Suprapubic skin (tissue), 4 donors: ENCODE data around the gene NME7. TPM values are rescaled to one million over a fixed set of nuclear protein-coding genes. Genes with fewer than 3 reads are reported as not detected.

Experiments
- DNase-seq, 2 donors: peaks; one replicate each; pipeline ENCODE4 v3.0.0-alpha.2; 2019; ENCODE audit warnings: low spot score in 2 of 2
- H3K27ac ChIP-seq: fragments of 200-600 bp; sonication (generic); one replicate; pipeline ENCODE4 v1.5.1; 2019
- H3K27me3 ChIP-seq: fragments of 200-600 bp; sonication (generic); one replicate; pipeline ENCODE4 v1.5.1; 2019
- H3K36me3 ChIP-seq: fragments of 200-600 bp; sonication (generic); one replicate; pipeline ENCODE4 v1.5.1; 2019
- H3K4me1 ChIP-seq: fragments of 200-600 bp; sonication (generic); one replicate; pipeline ENCODE4 v1.5.1; 2019
- H3K4me3 ChIP-seq: fragments of 200-600 bp; sonication (generic); one replicate; pipeline ENCODE4 v1.5.1; 2019; ENCODE audit warnings: mild to moderate bottlenecking
- H3K9me3 ChIP-seq: fragments of 200-600 bp; sonication (generic); one replicate; pipeline ENCODE4 v1.5.1; 2019
- CTCF ChIP-seq, 2 donors: fragments of 200-600 bp in 1 of 2; fragments of 450-650 bp in 1 of 2; sonication (generic) in 1 of 2; IDR thresholded peaks; one replicate each; pipeline ENCODE4 v1.5.1; 2016 to 2019; ENCODE audit warnings: antibody characterized with exemption in 2 of 2, mild to moderate bottlenecking in 1 of 2, moderate library complexity in 1 of 2
- EP300 ChIP-seq: sonication (generic); formaldehyde crosslinking; IDR thresholded peaks from one replicate; pipeline ENCODE4 v1.6.1; 2017; ENCODE audit warnings: antibody characterized with exemption
- POLR2A ChIP-seq, 2 donors: fragments of 450-650 bp; IDR thresholded peaks; one replicate each; pipeline ENCODE4 v1.6.1; 2017; ENCODE audit warnings: antibody characterized with exemption in 2 of 2, mild to moderate bottlenecking in 2 of 2, moderate library complexity in 2 of 2
- POLR2AphosphoS5 ChIP-seq, 3 donors: sonication (generic); formaldehyde crosslinking; IDR thresholded peaks; one replicate each; pipeline ENCODE4 v1.6.1; 2017; ENCODE audit warnings: antibody characterized with exemption in 3 of 3
- WGBS: methylation state at CpG from one replicate; pipeline ENCODE4 v1.1.5; 2018; 5-methylcytosine and 5-hydroxymethylcytosine counted together
- total RNA-seq, 4 donors: library from RNA; depleted of rRNA; stranded (reverse); fragments of >200 nt; gene quantifications; one replicate each; pipeline ENCODE4 v1.1.0, GENCODE V29; 2016

NME7 gene
- total RNA-seq, 4 donors from 2014 or later, result 9.5 to 13.9 (median 11.7) TPM

GRCh38 chr1:169099561-169099960 is 268.0 kb downstream of the NME7 start:
- H3K9me3 ChIP-seq, result no peaks in the 10 kb centered on the region
- no peak for TF ChIP-seq EP300
- no peak for TF ChIP-seq POLR2A (IDR thresholded peaks at IDR 0.05)
- TF ChIP-seq CTCF (IDR thresholded peaks at IDR 0.05), result no peak
- no peak for TF ChIP-seq POLR2AphosphoS5 (IDR thresholded peaks at IDR 0.05)
- no peaks in the 10 kb centered on the region for H3K36me3 ChIP-seq
- H3K27me3 ChIP-seq, result no peaks in the 10 kb centered on the region
- H3K4me1 ChIP-seq, result peaks cover 21% of the 10 kb centered on the region
- no peak overlapping the region for H3K27ac ChIP-seq
- no peak overlapping the region for H3K4me3 ChIP-seq
- 79% methylated on average over 2 of the region's 2 CpGs for WGBS
- DNase-seq, result no peak

- DNase-seq, result no peak
- H3K4me1 ChIP-seq, result peaks cover 16% of the 10 kb centered on the region
- no peak overlapping the region for H3K27ac ChIP-seq
- 86% methylated on average over 1 of the region's 1 CpG for whole genome bisulfite sequencing
- H3K27me3 ChIP-seq, result no peaks in the 10 kb centered on the region
- H3K4me3 ChIP-seq, result no peak overlapping the region
- no peaks in the 10 kb centered on the region for H3K9me3 ChIP-seq
- no peaks in the 10 kb centered on the region for H3K36me3 ChIP-seq
- no peak for TF ChIP-seq POLR2AphosphoS5 (IDR thresholded peaks at IDR 0.05)
- TF ChIP-seq CTCF (IDR thresholded peaks at IDR 0.05), result no peak
- TF ChIP-seq POLR2A (IDR thresholded peaks at IDR 0.05), result no peak
- no peak for TF ChIP-seq EP300
These were observed 269.2 kb downstream of the NME7 start for GRCh38 chr1:169098380-169098779.

GRCh38 chr1:169094897-169095569 is 272.6 kb downstream of the NME7 start:
- 55% methylated on average over 4 of the region's 4 CpGs for WGBS

GRCh38 chr1:169092399-169092798 is 275.2 kb downstream of the NME7 start:
- peaks cover 3% of the 10 kb centered on the region for H3K4me1 ChIP-seq
- H3K36me3 ChIP-seq, result no peaks in the 10 kb centered on the region
- no peak for TF ChIP-seq POLR2AphosphoS5 (IDR thresholded peaks at IDR 0.05)
- TF ChIP-seq CTCF (IDR thresholded peaks at IDR 0.05), result no peak
- TF ChIP-seq POLR2A (IDR thresholded peaks at IDR 0.05), result no peak
- no peak for TF ChIP-seq EP300
- no peak overlapping the region for H3K27ac ChIP-seq
- DNase-seq, result no peak
- H3K9me3 ChIP-seq, result no peaks in the 10 kb centered on the region
- no peaks in the 10 kb centered on the region for H3K27me3 ChIP-seq
- 94% methylated on average over 2 of the region's 2 CpGs for WGBS
- H3K4me3 ChIP-seq, result no peak overlapping the region

More at GRCh38 chr1:169094897-169095569, 272.6 kb downstream of the NME7 start:
- Histone ChIP-seq H3K4me3 (no peak overlapping the region), H3K4me1 (peaks cover 3% of the 10 kb centered on the region), H3K27ac (no peak overlapping the region), H3K27me3 (no peaks in the 10 kb centered on the region), H3K36me3 (no peaks in the 10 kb centered on the region), H3K9me3 (no peaks in the 10 kb centered on the region)
- no peak for TF ChIP-seq POLR2A (IDR thresholded peaks at IDR 0.05)
- TF ChIP-seq EP300, result no peak
- no peak for TF ChIP-seq POLR2AphosphoS5 (IDR thresholded peaks at IDR 0.05)
- TF ChIP-seq CTCF (IDR thresholded peaks at IDR 0.05), result no peak
- DNase-seq, result no peak

GRCh38 chr1:169091480-169091941 is 276.1 kb downstream of the NME7 start:
- Histone ChIP-seq H3K9me3 (no peaks in the 10 kb centered on the region), H3K27ac (no peak overlapping the region), H3K4me1 (peaks cover 3% of the 10 kb centered on the region), H3K36me3 (no peaks in the 10 kb centered on the region), H3K4me3 (no peak overlapping the region), H3K27me3 (no peaks in the 10 kb centered on the region)
- 77% methylated on average over 4 of the region's 4 CpGs for WGBS
- no peak for DNase-seq
- TF ChIP-seq CTCF (IDR thresholded peaks at IDR 0.05), result no peak
- no peak for TF ChIP-seq POLR2AphosphoS5 (IDR thresholded peaks at IDR 0.05)
- TF ChIP-seq EP300, result no peak
- no peak for TF ChIP-seq POLR2A (IDR thresholded peaks at IDR 0.05)
